ENCODE results near the gene PARP12. TPM values are rescaled to one million over a fixed set of nuclear protein-coding genes. Genes with fewer than 3 reads are reported as not detected.
A peak's percentile ranks its signal among the peaks of the same experiment; 100 is the strongest.

Gene PARP12
- total RNA-seq, 4 donors from 2014 or later = 22.7 to 81.0 (median 27.0) TPM

- Histone ChIP-seq H3K4me1 (no peaks in the 10 kb centered on the region), H3K36me3 (peaks cover 17% of the 10 kb centered on the region), H3K27me3 (no peaks in the 10 kb centered on the region), H3K4me3 (no peak overlapping the region), H3K9me3 (no peaks in the 10 kb centered on the region), H3K27ac (no peak overlapping the region)
- TF ChIP-seq, protein P1, sequence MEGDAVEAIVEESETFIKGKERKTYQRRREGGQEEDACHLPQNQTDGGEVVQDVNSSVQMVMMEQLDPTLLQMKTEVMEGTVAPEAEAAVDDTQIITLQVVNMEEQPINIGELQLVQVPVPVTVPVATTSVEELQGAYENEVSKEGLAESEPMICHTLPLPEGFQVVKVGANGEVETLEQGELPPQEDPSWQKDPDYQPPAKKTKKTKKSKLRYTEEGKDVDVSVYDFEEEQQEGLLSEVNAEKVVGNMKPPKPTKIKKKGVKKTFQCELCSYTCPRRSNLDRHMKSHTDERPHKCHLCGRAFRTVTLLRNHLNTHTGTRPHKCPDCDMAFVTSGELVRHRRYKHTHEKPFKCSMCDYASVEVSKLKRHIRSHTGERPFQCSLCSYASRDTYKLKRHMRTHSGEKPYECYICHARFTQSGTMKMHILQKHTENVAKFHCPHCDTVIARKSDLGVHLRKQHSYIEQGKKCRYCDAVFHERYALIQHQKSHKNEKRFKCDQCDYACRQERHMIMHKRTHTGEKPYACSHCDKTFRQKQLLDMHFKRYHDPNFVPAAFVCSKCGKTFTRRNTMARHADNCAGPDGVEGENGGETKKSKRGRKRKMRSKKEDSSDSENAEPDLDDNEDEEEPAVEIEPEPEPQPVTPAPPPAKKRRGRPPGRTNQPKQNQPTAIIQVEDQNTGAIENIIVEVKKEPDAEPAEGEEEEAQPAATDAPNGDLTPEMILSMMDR (IDR thresholded peaks at IDR 0.05) = no peak
- WGBS = 38% methylated on average over 11 of the region's 11 CpGs
- peak in 1 of 2 donors; percentile 67 for DNase-seq (ENCODE audit: low spot score in 2 of 2)
Observed at GRCh38 chr7:140019172-140019571, 43.6 kb downstream of the PARP12 start.

DNA sequence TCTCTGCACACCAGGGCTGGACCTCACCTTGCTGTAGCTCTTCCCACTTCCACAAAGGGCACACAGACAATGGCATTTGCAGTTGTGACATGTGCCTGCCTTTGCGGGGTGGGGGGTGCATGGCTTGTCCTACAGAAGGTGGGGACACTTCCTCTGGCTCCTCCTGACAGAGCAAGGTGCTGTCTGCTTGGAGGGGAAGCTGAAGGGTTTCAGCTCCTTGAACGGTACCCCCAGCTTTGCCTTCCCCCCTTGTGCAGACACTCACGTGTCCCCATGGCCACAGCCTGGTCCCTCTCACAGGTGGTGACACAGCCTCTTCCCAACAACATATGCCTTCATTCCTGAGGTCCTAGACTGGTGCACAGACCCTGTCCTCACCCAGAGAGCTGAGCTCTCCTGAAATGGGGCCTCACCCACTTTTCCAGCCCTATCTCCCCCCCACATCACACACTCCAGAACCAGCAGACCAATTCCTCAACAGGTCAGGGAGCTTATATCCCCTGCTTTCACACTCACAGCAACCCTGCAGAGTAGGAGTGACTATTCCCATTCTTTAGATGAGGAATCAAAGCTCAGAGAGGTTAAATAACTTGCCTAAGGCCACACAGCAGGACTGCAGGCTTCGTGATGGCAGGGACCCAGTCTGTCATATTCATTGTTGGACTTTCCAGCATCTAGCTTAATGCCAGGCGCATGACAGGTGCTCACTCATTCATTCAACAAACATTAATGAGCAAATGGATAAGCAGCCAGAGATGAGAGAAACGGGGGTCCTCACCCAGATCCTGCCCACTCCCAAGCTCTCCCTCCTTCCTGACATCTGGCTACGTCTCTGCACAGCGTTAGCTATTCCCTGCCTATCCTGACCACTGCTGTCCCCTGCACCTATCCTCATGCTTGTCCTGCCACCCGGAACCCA, 44.4 kb downstream of the PARP12 start:
- Histone ChIP-seq H3K36me3 (peaks cover 9% of the 10 kb centered on the region), H3K9me3 (no peaks in the 10 kb centered on the region), H3K4me3 (no peak overlapping the region), H3K4me1 (no peaks in the 10 kb centered on the region), H3K27me3 (no peaks in the 10 kb centered on the region), H3K27ac (no peak overlapping the region)
- WGBS = 78% methylated on average over 6 of the region's 9 CpGs
- peak in 1 of 2 donors; percentile 45 for DNase-seq (ENCODE audit: low spot score in 2 of 2)
- TF ChIP-seq POLR2AphosphoS5 (IDR thresholded peaks at IDR 0.05) = no peak
- TF ChIP-seq EP300 (IDR thresholded peaks at IDR 0.05) = no peak
- TF ChIP-seq, protein P1 (IDR thresholded peaks at IDR 0.05) = no peak
- no peak for TF ChIP-seq POLR2A (IDR thresholded peaks at IDR 0.05)

DNA sequence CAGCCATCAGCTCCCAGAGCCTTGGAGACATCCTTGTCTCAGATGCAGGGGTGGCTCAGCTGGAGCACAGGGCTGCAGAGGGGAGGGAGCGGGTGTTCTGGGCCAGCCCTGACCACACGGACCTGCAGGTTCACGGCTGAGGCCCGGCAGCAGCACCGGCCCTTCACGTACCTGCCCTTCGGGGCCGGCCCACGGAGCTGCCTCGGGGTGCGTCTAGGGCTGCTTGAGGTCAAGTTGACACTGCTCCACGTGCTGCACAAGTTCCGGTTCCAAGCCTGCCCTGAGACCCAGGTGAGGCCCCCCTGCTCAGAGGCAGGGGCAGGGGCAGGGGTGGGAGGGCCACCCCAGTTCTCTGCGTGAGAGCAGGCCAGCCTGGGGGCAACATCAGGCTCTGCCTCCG, 45.2 kb downstream of the PARP12 start:
- no CpG with 5 or more reads among the region's 15 CpGs for WGBS
- no peaks in the 10 kb centered on the region for H3K9me3 ChIP-seq
- no peak for TF ChIP-seq EP300 (IDR thresholded peaks at IDR 0.05)
- TF ChIP-seq, protein P1 (IDR thresholded peaks at IDR 0.05) = no peak
- DNase-seq (ENCODE audit: low spot score in 2 of 2) = peak in 1 of 2 donors; percentile 70
- H3K36me3 ChIP-seq = peaks cover under 1% of the 10 kb centered on the region
- no peak overlapping the region for H3K4me3 ChIP-seq
- no peaks in the 10 kb centered on the region for H3K27me3 ChIP-seq
- no peaks in the 10 kb centered on the region for H3K4me1 ChIP-seq
- no peak overlapping the region for H3K27ac ChIP-seq

GRCh38 chr7:140017034-140017433, 45.7 kb downstream of the PARP12 start:
- no peaks in the 10 kb centered on the region for H3K27me3 ChIP-seq
- H3K27ac ChIP-seq = no peak overlapping the region
- 87% methylated on average over 3 of the region's 7 CpGs for WGBS
- peak in 1 of 2 donors; percentile 64 for DNase-seq (ENCODE audit: low spot score in 2 of 2)
- H3K36me3 ChIP-seq = no peaks in the 10 kb centered on the region
- TF ChIP-seq POLR2A (IDR thresholded peaks at IDR 0.05) = no peak
- TF ChIP-seq, protein P1 (IDR thresholded peaks at IDR 0.05) = no peak
- TF ChIP-seq EP300 (IDR thresholded peaks at IDR 0.05) = no peak
- no peak for TF ChIP-seq POLR2AphosphoS5 (IDR thresholded peaks at IDR 0.05)
- H3K4me1 ChIP-seq = no peaks in the 10 kb centered on the region
- no peaks in the 10 kb centered on the region for H3K9me3 ChIP-seq
- no peak overlapping the region for H3K4me3 ChIP-seq

GRCh38 chr7:140016540-140016939, 46.2 kb downstream of the PARP12 start:
- Histone ChIP-seq H3K27me3 (no peaks in the 10 kb centered on the region), H3K27ac (no peak overlapping the region), H3K9me3 (no peaks in the 10 kb centered on the region), H3K4me1 (no peaks in the 10 kb centered on the region), H3K36me3 (no peaks in the 10 kb centered on the region), H3K4me3 (no peak overlapping the region)
- WGBS = 64% methylated on average over 9 of the region's 9 CpGs
- peak in 1 of 2 donors; percentile 65 for DNase-seq (ENCODE audit: low spot score in 2 of 2)
- TF ChIP-seq POLR2A (IDR thresholded peaks at IDR 0.05) = no peak
- TF ChIP-seq POLR2AphosphoS5 (IDR thresholded peaks at IDR 0.05) = no peak
- no peak for TF ChIP-seq EP300 (IDR thresholded peaks at IDR 0.05)
- TF ChIP-seq, protein P1 (IDR thresholded peaks at IDR 0.05) = no peak
